ENCODE data around the gene DNAJC30. TPM values are rescaled to one million over a fixed set of nuclear protein-coding genes. Genes with fewer than 3 reads are reported as not detected.
A peak's percentile ranks its signal among the peaks of the same experiment; 100 is the strongest.
"Not testable (repeated sequence)": the region's sequence is repeated elsewhere in the genome, so short reads cannot be mapped to it uniquely, and the experiment has no call there.

The DNAJC30 gene
- total RNA-seq, 3 donors from 2014 or later = 8.7 to 10.5 (median 10.2) TPM

DNA sequence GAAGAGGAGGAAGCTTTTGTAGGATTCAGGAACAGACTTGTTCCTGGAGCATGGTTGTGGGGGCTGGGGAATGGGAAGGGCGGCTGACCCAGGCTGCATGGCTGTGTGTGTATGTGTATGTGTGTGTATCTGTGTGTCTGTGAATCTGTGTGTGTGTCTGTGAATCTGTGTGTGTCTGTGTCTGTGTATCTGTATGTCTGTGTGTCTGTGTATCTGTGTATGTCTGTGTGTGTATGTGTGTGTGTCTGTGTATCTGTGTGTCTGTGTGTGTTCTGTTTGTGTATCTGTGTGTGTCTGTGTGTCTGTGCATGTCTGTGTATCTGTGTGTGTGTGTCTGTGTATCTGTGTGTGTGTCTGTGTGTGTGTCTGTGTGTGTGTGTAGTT is 42.8 kb upstream of the DNAJC30 start:
- H3K9me3 ChIP-seq = no peaks in the 10 kb centered on the region
- peak; percentile 1 for TF ChIP-seq CTCF (IDR thresholded peaks at IDR 0.05)
- DNase-seq (no peak), ATAC-seq (peak; percentile 23)
- H3K4me3 ChIP-seq = no peak overlapping the region
- H3K4me1 ChIP-seq (ENCODE audit: low read depth) = peaks cover 3% of the 10 kb centered on the region
- intact Hi-C loops (cut with DNase I, micrococcal nuclease) = no loop called here
- no peaks in the 10 kb centered on the region for H3K36me3 ChIP-seq (ENCODE audit: low read depth)

GRCh38 chr7:73723813-73724212 is 40.6 kb upstream of the DNAJC30 start:
- TF ChIP-seq CTCF (IDR thresholded peaks at IDR 0.05) = no peak
- DNase-seq (no peak), ATAC-seq (no peak)
- Histone ChIP-seq H3K4me3 (no peak overlapping the region), H3K9me3 (no peaks in the 10 kb centered on the region), H3K4me1 (ENCODE audit: low read depth) (peaks cover 5% of the 10 kb centered on the region), H3K36me3 (ENCODE audit: low read depth) (no peaks in the 10 kb centered on the region)
- intact Hi-C loops (cut with DNase I, micrococcal nuclease) = loop anchor here (5.0 kb wide), 1 partner anchor 117 kb away; no protein-coding TSS in a partner anchor

- Histone ChIP-seq H3K36me3 (ENCODE audit: low read depth) (no peaks in the 10 kb centered on the region), H3K9me3 (no peaks in the 10 kb centered on the region), H3K4me1 (ENCODE audit: low read depth) (peaks cover 12% of the 10 kb centered on the region), H3K4me3 (no peak overlapping the region)
- ATAC-seq = no peak
- no peak for TF ChIP-seq CTCF (IDR thresholded peaks at IDR 0.05)
- intact Hi-C loops (cut with DNase I, micrococcal nuclease) = loop anchor here (5.0 kb wide), 1 partner anchor 115 kb away; no protein-coding TSS in a partner anchor
- no peak for DNase-seq
Observed at GRCh38 chr7:73722785-73723184, 39.5 kb upstream of the DNAJC30 start.

DNA sequence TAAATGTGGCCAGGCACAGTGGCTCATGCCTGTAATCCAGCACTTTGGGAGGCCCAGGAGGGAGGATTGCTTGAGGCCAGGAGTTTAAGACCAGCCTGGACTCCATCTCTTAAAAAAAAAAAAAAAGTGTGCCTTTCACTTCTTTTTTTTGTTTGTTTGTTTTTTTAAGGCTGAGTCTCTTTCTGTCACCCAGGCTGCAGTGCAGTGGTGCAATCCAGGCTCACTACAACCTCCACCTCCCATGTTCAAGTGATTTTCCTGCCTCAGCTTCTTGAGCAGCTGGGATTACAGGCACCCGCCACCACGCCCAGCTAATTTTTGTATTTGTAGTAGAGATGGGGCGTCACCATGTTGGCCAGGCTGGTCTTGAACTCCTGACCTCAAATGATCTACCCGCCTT is 38.9 kb upstream of the DNAJC30 start:
- peaks cover 12% of the 10 kb centered on the region for H3K4me1 ChIP-seq (ENCODE audit: low read depth)
- intact Hi-C loops (cut with DNase I, micrococcal nuclease) = loop anchor here (5.0 kb wide), 1 partner anchor 115 kb away; no protein-coding TSS in a partner anchor
- H3K9me3 ChIP-seq; H3K4me3 ChIP-seq; DNase-seq; H3K36me3 ChIP-seq (ENCODE audit: low read depth); ATAC-seq: not testable (repeated sequence)

GRCh38 chr7:73721377-73721817 is 38.1 kb upstream of the DNAJC30 start:
- DNase-seq = peak in 1 of 3 donors; percentile 50

GRCh38 chr7:73720443-73720842 is 37.2 kb upstream of the DNAJC30 start:
- H3K4me3 ChIP-seq; H3K36me3 ChIP-seq (ENCODE audit: low read depth); ATAC-seq; H3K9me3 ChIP-seq; DNase-seq: not testable (repeated sequence)
- intact Hi-C loops (cut with DNase I, micrococcal nuclease) = loop anchor here (5.0 kb wide), 1 partner anchor 113 kb away; no protein-coding TSS in a partner anchor
- peaks cover 12% of the 10 kb centered on the region for H3K4me1 ChIP-seq (ENCODE audit: low read depth)

More at GRCh38 chr7:73721377-73721817, 38.1 kb upstream of the DNAJC30 start:
- Histone ChIP-seq H3K4me1 (ENCODE audit: low read depth) (peaks cover 12% of the 10 kb centered on the region), H3K9me3 (no peaks in the 10 kb centered on the region), H3K4me3 (no peak overlapping the region), H3K36me3 (ENCODE audit: low read depth) (no peaks in the 10 kb centered on the region)
- TF ChIP-seq CTCF (IDR thresholded peaks at IDR 0.05) = no peak
- intact Hi-C loops (cut with DNase I, micrococcal nuclease) = loop anchor here (5.0 kb wide), 1 partner anchor 114 kb away; no protein-coding TSS in a partner anchor
- ATAC-seq = peak; percentile 10

GRCh38 chr7:73719806-73720169 is 36.5 kb upstream of the DNAJC30 start:
- Histone ChIP-seq H3K36me3 (ENCODE audit: low read depth) (no peaks in the 10 kb centered on the region), H3K4me1 (ENCODE audit: low read depth) (peaks cover 12% of the 10 kb centered on the region)
- no peak for TF ChIP-seq CTCF (IDR thresholded peaks at IDR 0.05)

More at GRCh38 chr7:73719806-73720169, 36.5 kb upstream of the DNAJC30 start:
- no peak for ATAC-seq
- H3K4me3 ChIP-seq = no peak overlapping the region
- intact Hi-C loops (cut with DNase I, micrococcal nuclease) = loop anchor here (5.0 kb wide), 1 partner anchor 112 kb away; no protein-coding TSS in a partner anchor
- DNase-seq = no peak
- no peaks in the 10 kb centered on the region for H3K9me3 ChIP-seq

Measured in mucosa of descending colon (tissue), 3 donors.